Limb (tissue), 2 donors: ENCODE data around the gene TWF2.
"Not testable (repeated sequence)": the region's sequence is repeated elsewhere in the genome, so short reads cannot be mapped to it uniquely, and the experiment has no call there.

Experiments
- DNase-seq, 2 donors: peaks; one replicate each; pipeline ENCODE4 v3.0.0-alpha.2; 2016; ENCODE audit errors: extremely low spot score in 2 of 2

Gene TWF2

GRCh38 chr3:52238761-52239701 is at the start of gene TWF2:
Gene TWF2, minus strand, starts transcription at chr3:52239158. Its CDS starts 142 bp downstream, at chr3:52239016.
- DNase-seq: peak; percentile 82 to 90

- DNase-seq: peak in 1 of 2 donors; percentile 27
These were observed 49.7 kb upstream of the TWF2 start for GRCh38 chr3:52288674-52289073.

GRCh38 chr3:52286777-52287110 is 47.8 kb upstream of the TWF2 start:
- no peak for DNase-seq

- not testable (repeated sequence) for DNase-seq
These were observed 45.1 kb upstream of the TWF2 start for GRCh38 chr3:52284051-52284450.

- no peak for DNase-seq
These were observed 44.3 kb upstream of the TWF2 start for GRCh38 chr3:52283306-52283705.

GRCh38 chr3:52281981-52282801 is 43.2 kb upstream of the TWF2 start:
- DNase-seq: no peak

- peak; percentile 60 to 81 for DNase-seq
These were observed 41.1 kb upstream of the TWF2 start for GRCh38 chr3:52280050-52280461.

GRCh38 chr3:52279596-52279995 is 40.6 kb upstream of the TWF2 start:
- no peak for DNase-seq

- peak; percentile 97 to 99 for DNase-seq
These were observed 39.6 kb upstream of the TWF2 start, which contains the start of gene WDR82 for GRCh38 chr3:52278510-52279069. Gene WDR82, minus strand, starts transcription at chr3:52278649. Its CDS starts 288 bp downstream, at chr3:52278361.

- peak in 1 of 2 donors; percentile 36 for DNase-seq
These were observed 39.1 kb upstream of the TWF2 start for GRCh38 chr3:52277972-52278509.

- DNase-seq: peak in 1 of 2 donors; percentile 79
These were observed 38.4 kb upstream of the TWF2 start for GRCh38 chr3:52277071-52277964.

GRCh38 chr3:52274781-52275180 is 35.8 kb upstream of the TWF2 start:
- DNase-seq: not testable (repeated sequence)

GRCh38 chr3:52272831-52273230 is 33.9 kb upstream of the TWF2 start:
- no peak for DNase-seq

- not testable (repeated sequence) for DNase-seq
These were observed 33.2 kb upstream of the TWF2 start for GRCh38 chr3:52272172-52272571.

GRCh38 chr3:52270252-52270754 is 31.3 kb upstream of the TWF2 start:
- DNase-seq: no peak

- DNase-seq: no peak
These were observed 30.8 kb upstream of the TWF2 start for GRCh38 chr3:52269776-52270175.

- no peak for DNase-seq
These were observed 29.1 kb upstream of the TWF2 start for GRCh38 chr3:52268036-52268435.

GRCh38 chr3:52265387-52265786 is 26.4 kb upstream of the TWF2 start:
- DNase-seq: no peak

GRCh38 chr3:52262447-52262846 is 23.5 kb upstream of the TWF2 start:
- DNase-seq: no peak

- DNase-seq: no peak
These were observed 20.5 kb upstream of the TWF2 start for GRCh38 chr3:52259448-52259847.
